HK-2 (cell line): ENCODE results near the gene GRK5.
"Not testable (repeated sequence)": the region's sequence is repeated elsewhere in the genome, so short reads cannot be mapped to it uniquely, and the experiment has no call there.

Experiments
- DNase-seq: peaks from one replicate; pipeline ENCODE4 v3.0.0-alpha.2; 2018; ENCODE audit not compliant: unreplicated experiment

Gene GRK5

GRCh38 chr10:119421891-119422681 is 214.7 kb downstream of the GRK5 start:
- DNase-seq, result no peak

- DNase-seq, result no peak
These were observed 215.5 kb downstream of the GRK5 start for GRCh38 chr10:119422682-119423509.

- no peak for DNase-seq
These were observed 216.3 kb downstream of the GRK5 start for GRCh38 chr10:119423510-119424257.

- no peak for DNase-seq
These were observed 217.0 kb downstream of the GRK5 start for GRCh38 chr10:119424258-119424975.

GRCh38 chr10:119425102-119425880 is 217.9 kb downstream of the GRK5 start:
- DNase-seq, result no peak

GRCh38 chr10:119425881-119426170 is 218.5 kb downstream of the GRK5 start:
- DNase-seq, result no peak

- DNase-seq, result no peak
These were observed 219.3 kb downstream of the GRK5 start for GRCh38 chr10:119426699-119427098.

GRCh38 chr10:119427263-119427864 is 220.0 kb downstream of the GRK5 start:
- DNase-seq, result no peak

GRCh38 chr10:119428789-119429188 is 221.4 kb downstream of the GRK5 start:
- peak; percentile 85 for DNase-seq

- DNase-seq, result no peak
These were observed 222.4 kb downstream of the GRK5 start for GRCh38 chr10:119429771-119430170.

- DNase-seq, result no peak
These were observed 223.8 kb downstream of the GRK5 start for GRCh38 chr10:119431034-119431772.

GRCh38 chr10:119431773-119432135 is 224.4 kb downstream of the GRK5 start:
- DNase-seq, result no peak

- not testable (repeated sequence) for DNase-seq
These were observed 227.6 kb downstream of the GRK5 start for GRCh38 chr10:119434942-119435341.

GRCh38 chr10:119438717-119439116 is 231.3 kb downstream of the GRK5 start:
- no peak for DNase-seq

- DNase-seq, result no peak
These were observed 232.6 kb downstream of the GRK5 start for GRCh38 chr10:119439922-119440321.

- DNase-seq, result no peak
These were observed 233.9 kb downstream of the GRK5 start for GRCh38 chr10:119441151-119441821.

- no peak for DNase-seq
These were observed 234.8 kb downstream of the GRK5 start for GRCh38 chr10:119441921-119442757.

- no peak for DNase-seq
These were observed 235.3 kb downstream of the GRK5 start for GRCh38 chr10:119442758-119443060.

GRCh38 chr10:119443441-119443840 is 236.1 kb downstream of the GRK5 start:
- no peak for DNase-seq
